ENCODE results near the gene RXFP2.

The RXFP2 gene, protein sequence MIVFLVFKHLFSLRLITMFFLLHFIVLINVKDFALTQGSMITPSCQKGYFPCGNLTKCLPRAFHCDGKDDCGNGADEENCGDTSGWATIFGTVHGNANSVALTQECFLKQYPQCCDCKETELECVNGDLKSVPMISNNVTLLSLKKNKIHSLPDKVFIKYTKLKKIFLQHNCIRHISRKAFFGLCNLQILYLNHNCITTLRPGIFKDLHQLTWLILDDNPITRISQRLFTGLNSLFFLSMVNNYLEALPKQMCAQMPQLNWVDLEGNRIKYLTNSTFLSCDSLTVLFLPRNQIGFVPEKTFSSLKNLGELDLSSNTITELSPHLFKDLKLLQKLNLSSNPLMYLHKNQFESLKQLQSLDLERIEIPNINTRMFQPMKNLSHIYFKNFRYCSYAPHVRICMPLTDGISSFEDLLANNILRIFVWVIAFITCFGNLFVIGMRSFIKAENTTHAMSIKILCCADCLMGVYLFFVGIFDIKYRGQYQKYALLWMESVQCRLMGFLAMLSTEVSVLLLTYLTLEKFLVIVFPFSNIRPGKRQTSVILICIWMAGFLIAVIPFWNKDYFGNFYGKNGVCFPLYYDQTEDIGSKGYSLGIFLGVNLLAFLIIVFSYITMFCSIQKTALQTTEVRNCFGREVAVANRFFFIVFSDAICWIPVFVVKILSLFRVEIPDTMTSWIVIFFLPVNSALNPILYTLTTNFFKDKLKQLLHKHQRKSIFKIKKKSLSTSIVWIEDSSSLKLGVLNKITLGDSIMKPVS

DNA sequence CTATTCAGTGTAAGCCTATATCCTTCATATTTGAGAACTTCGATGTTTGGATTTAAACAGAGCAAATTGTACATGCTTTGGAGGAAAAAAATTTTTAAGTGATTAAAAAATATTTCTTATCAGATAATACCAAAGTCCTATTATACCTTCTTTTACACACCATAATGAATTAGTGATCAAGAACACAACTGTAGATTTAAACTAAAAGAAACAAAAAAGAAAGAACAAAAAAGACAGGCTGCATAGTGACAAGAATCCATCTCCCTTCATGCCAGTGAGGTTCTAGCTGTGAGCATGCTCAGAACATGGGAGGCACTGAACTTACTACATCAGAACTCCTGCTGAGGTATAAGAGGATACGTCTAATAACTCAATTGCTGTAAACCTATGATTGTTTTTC, at the start of gene RXFP2:
TSS of gene RXFP2 (plus strand) at position 301 of the 400 bp plus-strand sequence. CDS start at position 388, 87 bp downstream.
- no peak within 1 kb of the TSS for H3K4me3 ChIP-seq (ENCODE audit: low read depth, low read length)

DNA sequence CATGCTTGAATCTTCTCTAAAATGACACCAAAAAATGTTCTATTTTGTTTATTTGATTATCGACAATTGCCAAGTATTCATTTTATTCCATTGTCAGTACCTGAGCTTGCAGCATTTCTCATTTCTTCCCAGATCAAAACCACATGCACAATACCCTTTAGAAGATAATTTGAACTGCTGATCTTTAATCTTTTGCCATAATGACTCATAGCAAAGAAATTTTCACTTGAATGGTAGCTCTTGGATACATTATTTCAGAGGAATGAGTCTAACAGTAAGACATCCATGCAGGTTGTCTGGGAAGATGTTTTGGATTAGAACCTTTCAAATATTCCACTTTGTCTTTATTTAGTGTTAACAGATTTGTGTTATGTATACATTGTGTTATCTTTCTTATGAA, 42.0 kb upstream of the RXFP2 start:
- no peak overlapping the region for H3K4me3 ChIP-seq (ENCODE audit: low read depth, low read length)

DNA sequence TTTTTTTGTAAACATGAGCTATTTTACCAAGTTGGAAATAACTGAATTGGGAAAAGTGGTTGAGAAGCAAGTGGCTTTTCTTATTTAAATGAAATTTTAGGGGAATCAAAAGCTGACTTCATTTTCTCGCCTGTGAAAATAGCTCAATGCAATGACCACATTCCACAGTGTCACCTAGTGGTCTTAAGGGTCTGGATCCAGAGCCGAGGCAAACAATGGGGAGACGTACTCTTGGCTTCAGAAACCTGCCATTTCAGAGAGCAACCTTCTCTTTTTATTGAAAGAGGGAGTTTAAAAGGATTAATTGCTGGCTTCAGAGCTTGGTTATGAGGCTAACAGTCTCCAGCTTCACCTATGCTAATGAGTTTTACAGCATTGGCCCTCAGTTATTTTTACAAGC, 39.7 kb upstream of the RXFP2 start:
- no peak overlapping the region for H3K4me3 ChIP-seq (ENCODE audit: low read depth, low read length)

DNA sequence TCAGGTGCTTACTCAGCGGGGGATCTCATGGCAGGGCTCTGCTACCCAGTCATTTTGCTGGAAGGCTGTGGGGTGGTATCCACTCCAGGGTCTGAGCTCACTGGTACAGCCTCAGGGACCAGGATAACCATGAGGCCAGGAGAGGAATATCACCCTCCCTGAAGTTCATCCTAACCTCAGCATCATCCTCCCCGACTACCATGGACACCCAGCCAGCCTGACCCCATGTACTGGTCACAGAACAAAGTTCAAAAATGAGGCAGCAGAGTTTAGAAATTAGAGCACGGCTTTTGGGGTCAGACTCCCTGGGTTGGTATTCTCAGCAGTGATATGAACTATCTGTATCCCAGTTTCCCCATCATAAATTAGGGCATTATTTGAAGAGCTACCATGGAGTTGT, 35.5 kb upstream of the RXFP2 start:
- no peak overlapping the region for H3K4me3 ChIP-seq (ENCODE audit: low read depth, low read length)

DNA sequence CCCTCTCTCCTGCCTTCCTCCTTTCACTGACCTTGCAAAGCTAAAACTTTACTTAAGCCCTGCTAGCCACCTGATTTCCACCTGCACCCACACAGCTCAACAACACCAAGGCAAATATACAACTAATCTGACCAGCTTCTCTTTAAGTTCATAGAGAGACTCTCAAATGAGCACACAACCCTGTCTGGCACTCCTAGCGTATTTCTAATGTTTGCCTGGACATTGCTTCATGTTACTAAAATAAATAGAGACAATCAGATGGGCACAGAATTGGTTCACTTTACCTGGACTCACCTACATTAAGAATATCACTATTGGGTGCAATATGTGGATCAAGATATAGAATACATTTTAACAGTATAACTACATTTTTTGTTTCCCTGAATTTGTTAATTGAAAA, 33.2 kb upstream of the RXFP2 start:
- no peak overlapping the region for H3K4me3 ChIP-seq (ENCODE audit: low read depth, low read length)

DNA sequence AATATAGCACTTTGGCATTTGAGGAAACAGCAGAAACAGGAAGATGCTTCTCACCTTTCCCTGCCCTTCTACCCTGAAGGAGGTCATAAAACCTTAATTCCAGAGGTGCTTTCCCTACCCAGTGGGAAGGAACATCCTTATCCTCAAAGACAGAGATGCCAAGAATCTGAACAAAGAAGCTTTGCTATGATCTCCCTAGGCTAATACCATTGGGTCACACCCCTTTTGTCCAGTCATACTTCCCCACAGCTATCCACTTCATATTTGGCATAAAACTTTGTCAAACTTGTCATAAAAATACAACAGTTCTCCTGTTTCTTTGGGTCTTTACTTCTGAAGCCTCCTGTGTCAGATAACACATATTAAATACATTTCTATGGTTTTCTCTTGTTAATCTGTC, 21.7 kb upstream of the RXFP2 start:
- H3K4me3 ChIP-seq (ENCODE audit: low read depth, low read length), result no peak overlapping the region

DNA sequence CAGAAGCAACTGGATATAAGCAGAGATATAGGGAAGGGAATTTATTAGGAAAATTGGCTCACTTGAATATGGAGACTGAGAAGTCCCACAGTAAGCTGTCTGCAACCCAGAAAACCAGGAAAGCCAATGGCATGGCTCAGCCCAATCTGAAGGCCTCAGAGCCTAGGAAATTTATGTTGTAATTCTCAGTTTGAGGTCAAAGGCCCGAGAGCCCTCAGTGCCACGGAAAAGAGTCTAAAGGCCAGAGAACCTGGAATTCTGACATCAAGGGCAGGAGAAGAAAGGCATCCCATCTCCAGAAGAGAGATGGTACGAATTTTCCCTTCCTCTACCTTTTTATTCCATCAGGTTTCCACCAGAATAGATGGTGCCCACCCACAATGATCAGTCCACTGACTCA, 20.1 kb upstream of the RXFP2 start:
- no peak overlapping the region for H3K4me3 ChIP-seq (ENCODE audit: low read depth, low read length)

DNA sequence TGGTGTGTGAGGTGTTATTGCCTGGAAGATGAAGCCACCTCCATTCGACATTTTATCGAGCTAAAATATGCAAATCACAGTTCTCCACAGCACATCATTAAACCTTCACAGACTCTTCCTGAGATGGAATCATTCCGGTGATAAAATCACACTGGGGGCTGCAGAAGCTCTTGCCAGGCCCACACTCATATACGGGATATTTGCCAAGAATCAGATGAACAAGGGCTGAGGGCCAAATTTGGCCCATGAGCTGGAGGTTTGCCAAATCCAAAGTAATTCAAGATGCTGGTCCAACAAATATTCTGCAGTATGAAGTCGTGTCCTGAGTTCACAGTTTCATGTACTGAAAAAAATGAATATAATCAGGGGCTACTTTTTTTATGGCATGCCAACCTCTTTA, 16.7 kb upstream of the RXFP2 start:
- no peak overlapping the region for H3K4me3 ChIP-seq (ENCODE audit: low read depth, low read length)

DNA sequence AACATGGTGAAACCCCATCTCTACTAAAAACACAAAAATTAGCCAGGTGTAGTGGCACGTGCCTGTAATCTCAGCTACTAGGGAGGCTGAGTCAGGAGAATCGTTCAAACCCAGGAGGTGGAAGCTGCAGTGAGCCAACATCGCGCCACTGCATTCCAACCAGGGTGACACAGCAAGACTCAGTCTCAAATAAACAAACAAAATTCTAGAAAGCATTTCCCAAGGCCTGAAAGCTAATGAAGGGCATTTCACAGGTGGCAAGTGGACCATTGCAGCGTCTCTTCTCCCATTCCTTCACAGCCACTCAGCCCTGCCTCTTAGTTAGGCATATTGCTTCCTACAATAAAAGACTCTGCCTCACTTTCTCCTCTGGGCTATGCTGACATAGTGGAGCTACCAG, 13.5 kb upstream of the RXFP2 start:
- no peak overlapping the region for H3K4me3 ChIP-seq (ENCODE audit: low read depth, low read length)

DNA sequence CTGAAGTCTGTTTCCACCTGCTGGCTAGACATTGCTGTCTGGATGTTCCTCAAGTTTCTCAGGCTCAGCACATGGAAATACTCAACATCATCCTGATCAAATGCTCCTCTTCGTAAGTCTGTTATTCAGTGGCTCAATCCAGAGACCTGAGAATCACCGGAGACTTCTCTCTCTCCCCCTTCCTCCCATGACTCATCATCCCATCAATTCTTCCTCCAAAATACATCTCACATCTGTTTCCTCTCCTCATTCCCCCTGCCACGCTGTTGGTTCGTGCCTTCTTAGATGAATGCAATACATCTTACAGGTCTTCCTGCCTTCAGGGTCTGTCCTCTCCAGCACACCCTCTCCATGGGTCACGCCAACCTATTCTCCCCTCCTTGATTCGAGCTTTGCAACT, 7.4 kb upstream of the RXFP2 start:
- H3K4me3 ChIP-seq (ENCODE audit: low read depth, low read length), result no peak overlapping the region

DNA sequence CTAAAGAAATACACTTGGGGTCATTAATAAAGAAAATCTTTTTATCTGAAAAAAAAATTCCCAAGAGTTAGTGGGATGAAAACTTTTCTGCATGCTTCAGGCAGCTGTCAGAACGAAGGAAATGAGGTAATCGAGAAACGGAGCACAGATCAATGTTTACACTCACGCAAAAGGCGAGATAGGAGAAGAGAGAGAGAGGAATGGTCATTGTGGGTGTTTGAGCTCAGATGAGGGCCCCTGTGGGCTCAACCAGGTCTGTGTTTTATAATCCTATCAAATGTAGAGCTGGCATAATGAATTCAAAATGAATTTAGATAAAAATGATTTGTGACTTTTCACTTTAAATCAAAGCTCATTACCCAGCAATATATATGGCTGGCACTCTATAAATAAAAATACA, 6.3 kb upstream of the RXFP2 start:
- H3K4me3 ChIP-seq (ENCODE audit: low read depth, low read length), result no peak overlapping the region

DNA sequence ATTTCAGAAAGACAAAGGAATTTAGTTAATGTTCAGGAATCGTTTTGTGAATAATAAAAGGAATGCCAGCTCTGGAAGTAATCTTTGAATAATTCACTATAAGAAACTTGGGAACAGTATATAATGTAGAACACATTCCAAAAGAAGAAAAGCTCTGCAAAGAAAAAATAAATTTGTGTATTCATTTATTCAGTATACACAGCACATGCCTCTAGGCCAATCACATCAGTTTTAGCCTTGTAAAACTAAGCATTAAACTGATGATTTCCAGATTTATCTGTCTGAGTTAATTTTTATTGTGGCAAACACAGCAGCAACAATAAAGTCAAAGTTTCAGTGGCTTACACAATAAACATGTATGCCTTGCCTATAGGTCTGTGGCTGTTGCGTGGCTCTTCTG, 5.7 kb upstream of the RXFP2 start:
- no peak overlapping the region for H3K4me3 ChIP-seq (ENCODE audit: low read depth, low read length)

DNA sequence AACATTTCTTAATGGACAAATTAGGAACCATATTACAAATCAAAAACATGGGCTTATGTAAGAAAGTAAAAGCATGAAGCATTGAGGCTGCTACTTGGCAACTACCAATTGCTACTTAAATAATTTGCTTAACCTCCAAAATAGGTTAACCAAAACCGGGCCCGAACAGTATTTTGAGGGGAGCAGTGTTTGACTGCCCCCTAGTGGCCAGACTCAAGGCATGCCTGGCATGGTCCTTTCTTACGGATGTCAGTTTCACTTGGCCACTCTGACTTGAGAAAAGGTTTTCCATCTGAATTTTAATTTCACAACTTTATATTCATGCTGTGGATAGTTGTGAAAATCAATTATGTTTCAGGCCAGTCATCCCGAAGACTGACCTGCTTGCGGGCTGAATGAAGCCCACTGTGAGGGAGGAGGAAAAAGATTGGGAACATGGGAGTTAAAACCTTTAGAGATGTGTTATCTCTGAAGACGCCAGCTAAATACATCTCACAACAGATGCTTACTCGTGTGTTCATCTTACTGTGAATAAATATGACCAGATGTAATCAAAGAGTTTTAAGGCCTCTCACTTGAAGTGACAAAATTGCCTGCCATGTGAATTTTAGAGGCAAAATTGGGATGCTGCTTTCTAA, 2.9 kb downstream of the RXFP2 start:
- H3K4me3 ChIP-seq (ENCODE audit: low read depth, low read length), result no peak overlapping the region

DNA sequence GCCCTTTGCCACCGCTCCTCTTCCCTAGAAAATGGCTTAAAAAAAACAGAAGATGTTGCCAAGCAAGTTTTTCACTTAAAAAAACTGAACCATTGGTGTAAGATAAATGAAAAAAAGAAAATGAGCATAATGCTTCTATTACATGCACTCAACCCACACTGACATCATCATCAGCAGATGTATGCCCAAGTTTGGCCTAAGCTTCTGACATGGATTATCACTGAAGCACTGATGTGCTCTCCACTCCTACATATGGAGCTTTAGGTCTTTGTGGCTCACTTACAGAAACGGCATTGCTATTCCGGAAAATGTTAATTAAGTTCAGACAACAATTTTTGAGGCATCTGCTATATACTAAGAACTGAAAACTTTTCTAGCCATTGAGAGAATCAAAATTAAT, 8.0 kb downstream of the RXFP2 start:
- no peak overlapping the region for H3K4me3 ChIP-seq (ENCODE audit: low read depth, low read length)

DNA sequence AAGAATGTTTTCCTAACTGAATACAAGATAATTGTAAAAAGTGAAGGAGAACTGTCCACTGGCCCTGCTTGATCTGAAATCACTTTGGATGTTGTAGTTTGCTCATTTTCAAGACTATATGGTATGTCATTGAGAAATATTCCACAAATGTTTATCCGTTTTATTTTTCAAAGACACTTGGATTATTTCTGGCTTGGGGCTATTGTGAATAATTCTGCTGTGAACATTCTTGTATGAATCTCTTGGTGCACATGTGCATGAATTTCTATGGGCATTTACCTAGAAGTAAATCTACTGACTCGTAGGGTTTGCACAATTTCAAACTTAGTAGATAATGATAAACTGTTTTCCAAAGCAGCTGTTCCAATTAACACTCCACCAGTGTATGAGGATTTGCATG, 8.6 kb downstream of the RXFP2 start:
- H3K4me3 ChIP-seq (ENCODE audit: low read depth, low read length), result no peak overlapping the region

DNA sequence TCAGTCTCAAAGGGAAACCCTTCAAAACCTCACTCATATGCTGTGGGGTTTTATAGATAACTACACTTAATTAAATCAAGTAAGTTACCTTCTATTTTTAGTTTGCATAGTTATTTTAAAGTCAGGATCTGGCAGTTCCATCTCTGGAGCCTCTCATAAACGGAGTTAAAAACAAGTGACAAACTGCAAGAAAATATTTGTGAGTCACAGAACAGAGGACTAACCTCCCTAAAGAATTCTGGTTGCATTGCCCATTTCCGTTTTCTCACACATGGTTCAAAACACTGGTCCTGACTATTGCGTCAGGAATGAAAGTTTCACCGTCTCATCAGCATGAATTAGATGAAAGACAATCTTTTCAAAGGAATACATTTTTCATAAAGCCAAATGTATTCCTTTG, 10.6 kb downstream of the RXFP2 start:
- no peak overlapping the region for H3K4me3 ChIP-seq (ENCODE audit: low read depth, low read length)

DNA sequence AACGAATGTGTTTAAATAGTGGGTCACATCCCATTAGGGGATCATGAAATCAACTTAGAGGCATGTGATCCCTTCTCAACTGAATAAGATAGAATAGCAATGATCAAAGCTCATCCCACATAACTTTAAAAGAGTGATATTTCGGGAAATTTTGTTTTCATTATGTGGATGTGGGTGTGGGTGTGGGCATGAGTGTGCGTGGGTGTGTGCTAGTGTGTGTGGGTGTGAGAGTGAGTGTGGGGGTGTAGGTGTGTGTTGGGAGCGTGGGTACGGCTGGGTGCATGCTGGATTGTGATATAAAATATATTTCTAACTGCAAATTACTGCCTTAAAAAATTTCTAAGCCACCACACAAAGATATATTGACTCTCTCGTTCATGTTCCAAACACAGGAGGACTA, 15.9 kb downstream of the RXFP2 start:
- H3K4me3 ChIP-seq (ENCODE audit: low read depth, low read length), result no peak overlapping the region

DNA sequence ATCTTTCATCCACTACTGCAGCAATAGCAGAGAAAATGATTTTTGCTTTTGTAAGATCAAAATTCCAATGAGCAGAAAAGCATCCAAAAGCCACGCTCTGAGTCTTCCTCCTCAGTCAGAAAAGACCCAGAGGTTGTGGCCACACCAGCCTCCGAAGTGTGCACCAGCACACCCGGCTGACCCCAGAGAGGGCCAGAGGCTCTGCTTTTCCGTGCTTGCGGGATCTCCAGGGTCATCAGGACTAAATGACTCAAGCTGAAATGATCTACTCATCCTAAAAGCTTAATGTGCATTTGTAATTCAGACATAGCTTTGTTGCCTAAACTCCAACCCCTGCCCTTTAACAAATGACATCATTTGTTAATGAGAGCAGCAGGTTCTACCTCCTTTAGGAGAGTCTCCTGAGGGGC, 16.5 kb downstream of the RXFP2 start:
- H3K4me3 ChIP-seq (ENCODE audit: low read depth, low read length), result no peak overlapping the region

DNA sequence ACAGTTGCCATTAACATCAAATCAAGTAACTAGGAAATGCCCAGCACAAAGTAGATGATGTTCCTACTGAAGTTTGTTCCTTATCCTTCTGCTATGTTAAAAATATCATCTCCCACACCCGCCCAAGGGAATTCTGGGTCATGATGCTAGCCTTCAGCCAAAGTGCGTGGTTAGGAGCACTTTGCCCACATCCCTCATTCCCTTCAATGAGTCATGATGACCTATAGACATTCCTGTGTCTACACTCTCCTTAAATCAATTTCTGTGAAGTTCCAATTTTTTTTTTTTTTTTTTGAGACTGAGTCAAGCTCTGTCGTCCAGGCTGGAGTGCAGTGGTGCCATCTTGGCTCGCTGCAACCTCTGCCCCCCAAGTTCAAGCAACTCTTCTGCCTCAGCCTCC, 17.0 kb downstream of the RXFP2 start:
- no peak overlapping the region for H3K4me3 ChIP-seq (ENCODE audit: low read depth, low read length)

DNA sequence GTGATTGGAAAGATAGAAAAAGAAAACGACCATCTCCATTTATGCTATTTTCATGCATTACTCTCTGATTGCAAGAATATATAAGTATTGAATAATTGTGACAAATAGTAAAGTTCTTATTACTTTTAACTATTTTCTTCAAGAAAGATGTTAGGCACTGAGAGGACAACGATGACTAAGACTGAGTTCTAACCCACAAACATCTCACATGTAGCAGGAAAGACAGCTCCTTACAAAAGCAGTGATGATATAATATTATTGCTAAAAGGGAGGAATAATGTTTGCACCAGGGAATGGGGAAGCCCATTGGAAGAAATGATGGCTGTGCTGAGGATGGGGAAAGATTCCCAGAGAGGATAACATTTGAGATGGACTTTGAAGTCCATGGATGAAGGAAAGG, 22.6 kb downstream of the RXFP2 start:
- H3K4me3 ChIP-seq (ENCODE audit: low read depth, low read length), result no peak overlapping the region

DNA sequence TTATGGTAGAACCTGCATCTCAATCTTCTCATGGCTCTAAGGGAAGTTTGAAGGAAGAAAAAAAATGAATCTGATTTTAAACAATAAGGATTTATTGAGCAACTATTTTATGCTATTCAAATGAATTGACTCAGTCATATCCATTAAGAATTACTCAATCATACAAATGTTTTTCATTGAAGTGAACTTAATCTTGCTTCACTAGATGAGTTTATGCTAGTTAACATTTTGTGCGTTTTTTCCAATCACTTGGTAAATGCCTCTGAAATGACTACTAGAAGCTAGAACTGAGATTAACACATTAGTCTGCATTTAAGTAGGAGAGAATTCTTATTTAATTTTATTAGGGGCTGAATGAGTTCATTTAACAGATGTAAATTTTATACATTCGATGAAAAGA, 25.2 kb downstream of the RXFP2 start:
- no peak overlapping the region for H3K4me3 ChIP-seq (ENCODE audit: low read depth, low read length)
